ENCODE measurements around the gene BEND7. TPM values are rescaled to one million over a fixed set of nuclear protein-coding genes. Genes with fewer than 3 reads are reported as not detected.

Gene BEND7
- total and polyA plus RNA-seq, 9 of the 15 experiments (the other 6 are each of a cell fraction or from before 2014, with no cell fraction given) = 1.3 to 11.4 (median 5.2) TPM

DNA sequence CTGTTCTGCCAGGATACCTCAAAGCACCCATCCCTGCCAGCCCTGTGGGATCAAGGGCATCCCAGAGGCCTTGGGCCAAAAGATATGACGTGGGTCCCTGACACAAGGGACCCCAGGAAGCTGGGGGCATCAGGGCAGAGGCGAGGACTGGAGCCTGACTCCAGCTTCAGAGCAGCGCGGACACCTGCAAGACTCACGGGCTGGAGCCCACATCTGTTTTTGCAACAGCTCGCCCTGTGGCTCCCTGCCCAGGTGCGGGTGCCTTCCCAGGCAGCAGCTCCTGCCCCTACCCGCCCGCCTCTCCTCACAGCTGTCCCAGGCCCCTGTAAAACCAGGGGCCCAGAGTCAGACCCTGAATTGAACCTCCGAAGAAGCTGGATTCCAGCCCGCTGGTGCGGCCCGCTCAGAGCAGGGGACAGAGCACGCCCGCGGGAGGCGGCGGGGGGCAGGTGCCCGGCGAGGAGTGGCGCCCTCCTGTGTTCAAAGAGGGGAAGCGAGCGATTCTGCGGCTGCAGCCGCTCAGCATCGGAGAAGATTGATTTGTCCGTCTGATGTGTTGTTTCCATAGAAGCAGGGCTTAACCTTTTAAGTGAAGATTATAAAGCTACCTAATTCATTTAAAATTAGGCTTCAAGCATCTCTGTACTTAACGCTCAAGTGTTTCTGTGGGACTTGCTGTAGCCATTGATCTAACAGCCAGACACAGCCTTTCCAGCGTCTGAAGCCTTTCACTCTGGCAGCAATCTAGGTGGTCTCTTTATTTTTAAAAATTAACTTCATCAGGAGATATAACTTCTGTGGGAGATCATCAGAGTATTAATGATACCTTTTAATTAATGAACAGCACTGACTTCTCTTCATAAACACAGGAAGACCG, 88.4 kb downstream of the BEND7 start (continued):
- TF ChIP-seq, protein P1, sequence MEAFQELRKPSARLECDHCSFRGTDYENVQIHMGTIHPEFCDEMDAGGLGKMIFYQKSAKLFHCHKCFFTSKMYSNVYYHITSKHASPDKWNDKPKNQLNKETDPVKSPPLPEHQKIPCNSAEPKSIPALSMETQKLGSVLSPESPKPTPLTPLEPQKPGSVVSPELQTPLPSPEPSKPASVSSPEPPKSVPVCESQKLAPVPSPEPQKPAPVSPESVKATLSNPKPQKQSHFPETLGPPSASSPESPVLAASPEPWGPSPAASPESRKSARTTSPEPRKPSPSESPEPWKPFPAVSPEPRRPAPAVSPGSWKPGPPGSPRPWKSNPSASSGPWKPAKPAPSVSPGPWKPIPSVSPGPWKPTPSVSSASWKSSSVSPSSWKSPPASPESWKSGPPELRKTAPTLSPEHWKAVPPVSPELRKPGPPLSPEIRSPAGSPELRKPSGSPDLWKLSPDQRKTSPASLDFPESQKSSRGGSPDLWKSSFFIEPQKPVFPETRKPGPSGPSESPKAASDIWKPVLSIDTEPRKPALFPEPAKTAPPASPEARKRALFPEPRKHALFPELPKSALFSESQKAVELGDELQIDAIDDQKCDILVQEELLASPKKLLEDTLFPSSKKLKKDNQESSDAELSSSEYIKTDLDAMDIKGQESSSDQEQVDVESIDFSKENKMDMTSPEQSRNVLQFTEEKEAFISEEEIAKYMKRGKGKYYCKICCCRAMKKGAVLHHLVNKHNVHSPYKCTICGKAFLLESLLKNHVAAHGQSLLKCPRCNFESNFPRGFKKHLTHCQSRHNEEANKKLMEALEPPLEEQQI (IDR thresholded peaks at IDR 0.05) = 0 out of 2 replicates have a peak, but pooled peaks have one; percentile 58
- TF ChIP-seq, protein P2, sequence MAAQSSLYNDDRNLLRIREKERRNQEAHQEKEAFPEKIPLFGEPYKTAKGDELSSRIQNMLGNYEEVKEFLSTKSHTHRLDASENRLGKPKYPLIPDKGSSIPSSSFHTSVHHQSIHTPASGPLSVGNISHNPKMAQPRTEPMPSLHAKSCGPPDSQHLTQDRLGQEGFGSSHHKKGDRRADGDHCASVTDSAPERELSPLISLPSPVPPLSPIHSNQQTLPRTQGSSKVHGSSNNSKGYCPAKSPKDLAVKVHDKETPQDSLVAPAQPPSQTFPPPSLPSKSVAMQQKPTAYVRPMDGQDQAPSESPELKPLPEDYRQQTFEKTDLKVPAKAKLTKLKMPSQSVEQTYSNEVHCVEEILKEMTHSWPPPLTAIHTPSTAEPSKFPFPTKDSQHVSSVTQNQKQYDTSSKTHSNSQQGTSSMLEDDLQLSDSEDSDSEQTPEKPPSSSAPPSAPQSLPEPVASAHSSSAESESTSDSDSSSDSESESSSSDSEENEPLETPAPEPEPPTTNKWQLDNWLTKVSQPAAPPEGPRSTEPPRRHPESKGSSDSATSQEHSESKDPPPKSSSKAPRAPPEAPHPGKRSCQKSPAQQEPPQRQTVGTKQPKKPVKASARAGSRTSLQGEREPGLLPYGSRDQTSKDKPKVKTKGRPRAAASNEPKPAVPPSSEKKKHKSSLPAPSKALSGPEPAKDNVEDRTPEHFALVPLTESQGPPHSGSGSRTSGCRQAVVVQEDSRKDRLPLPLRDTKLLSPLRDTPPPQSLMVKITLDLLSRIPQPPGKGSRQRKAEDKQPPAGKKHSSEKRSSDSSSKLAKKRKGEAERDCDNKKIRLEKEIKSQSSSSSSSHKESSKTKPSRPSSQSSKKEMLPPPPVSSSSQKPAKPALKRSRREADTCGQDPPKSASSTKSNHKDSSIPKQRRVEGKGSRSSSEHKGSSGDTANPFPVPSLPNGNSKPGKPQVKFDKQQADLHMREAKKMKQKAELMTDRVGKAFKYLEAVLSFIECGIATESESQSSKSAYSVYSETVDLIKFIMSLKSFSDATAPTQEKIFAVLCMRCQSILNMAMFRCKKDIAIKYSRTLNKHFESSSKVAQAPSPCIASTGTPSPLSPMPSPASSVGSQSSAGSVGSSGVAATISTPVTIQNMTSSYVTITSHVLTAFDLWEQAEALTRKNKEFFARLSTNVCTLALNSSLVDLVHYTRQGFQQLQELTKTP (IDR thresholded peaks at IDR 0.05; ENCODE audit: low read depth in 1 of 2, partially characterized antibody in 2 of 2) = no peak
- TF ChIP-seq TAL1 (IDR thresholded peaks at IDR 0.05) (no peak), SRSF7 (optimal IDR thresholded peaks at IDR 0.05; ENCODE audit: low read depth, low read length) (no peak), HMGN3 (IDR thresholded peaks at IDR 0.05; ENCODE audit: borderline replicate concordance, extremely low read depth, insufficient read length, low read depth, low read length) (peak; percentile 41), SMC3 (conservative IDR thresholded peaks at IDR 0.05; ENCODE audit: insufficient read depth, low read depth, low read length) (peak; percentile 83), NCOA2 (IDR thresholded peaks at IDR 0.05; ENCODE audit: partially characterized antibody in 2 of 2) (no peak), NR2C2 (CRISPR knock-in tag; IDR thresholded peaks at IDR 0.05) (no peak), NR2C2 (tag; IDR thresholded peaks at IDR 0.05) (no peak), ZC3H8 (IDR thresholded peaks at IDR 0.05) (no peak), NEUROD1 (IDR thresholded peaks at IDR 0.05; ENCODE audit: borderline replicate concordance, low read depth, low read length, partially characterized antibody) (no peak)
- TF ChIP-seq, protein P3, sequence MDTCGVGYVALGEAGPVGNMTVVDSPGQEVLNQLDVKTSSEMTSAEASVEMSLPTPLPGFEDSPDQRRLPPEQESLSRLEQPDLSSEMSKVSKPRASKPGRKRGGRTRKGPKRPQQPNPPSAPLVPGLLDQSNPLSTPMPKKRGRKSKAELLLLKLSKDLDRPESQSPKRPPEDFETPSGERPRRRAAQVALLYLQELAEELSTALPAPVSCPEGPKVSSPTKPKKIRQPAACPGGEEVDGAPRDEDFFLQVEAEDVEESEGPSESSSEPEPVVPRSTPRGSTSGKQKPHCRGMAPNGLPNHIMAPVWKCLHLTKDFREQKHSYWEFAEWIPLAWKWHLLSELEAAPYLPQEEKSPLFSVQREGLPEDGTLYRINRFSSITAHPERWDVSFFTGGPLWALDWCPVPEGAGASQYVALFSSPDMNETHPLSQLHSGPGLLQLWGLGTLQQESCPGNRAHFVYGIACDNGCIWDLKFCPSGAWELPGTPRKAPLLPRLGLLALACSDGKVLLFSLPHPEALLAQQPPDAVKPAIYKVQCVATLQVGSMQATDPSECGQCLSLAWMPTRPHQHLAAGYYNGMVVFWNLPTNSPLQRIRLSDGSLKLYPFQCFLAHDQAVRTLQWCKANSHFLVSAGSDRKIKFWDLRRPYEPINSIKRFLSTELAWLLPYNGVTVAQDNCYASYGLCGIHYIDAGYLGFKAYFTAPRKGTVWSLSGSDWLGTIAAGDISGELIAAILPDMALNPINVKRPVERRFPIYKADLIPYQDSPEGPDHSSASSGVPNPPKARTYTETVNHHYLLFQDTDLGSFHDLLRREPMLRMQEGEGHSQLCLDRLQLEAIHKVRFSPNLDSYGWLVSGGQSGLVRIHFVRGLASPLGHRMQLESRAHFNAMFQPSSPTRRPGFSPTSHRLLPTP (IDR thresholded peaks at IDR 0.05; ENCODE audit: borderline replicate concordance, extremely low read depth, insufficient read length) = no peak
- TF ChIP-seq, protein P4, sequence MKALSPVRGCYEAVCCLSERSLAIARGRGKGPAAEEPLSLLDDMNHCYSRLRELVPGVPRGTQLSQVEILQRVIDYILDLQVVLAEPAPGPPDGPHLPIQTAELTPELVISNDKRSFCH (CRISPR knock-in tag; IDR thresholded peaks at IDR 0.05) = no peak
- TF ChIP-seq, protein P4 (tag; IDR thresholded peaks at IDR 0.05) = no peak

Data from K562 (cell line).